H9 (cell line): ENCODE measurements around the gene PITX1. TPM values are rescaled to one million over a fixed set of nuclear protein-coding genes. Genes with fewer than 3 reads are reported as not detected.

Source experiments
- DNase-seq: peaks from one replicate; pipeline ENCODE4 v3.0.0-alpha.2; 2017
- H2AFZ ChIP-seq: one replicate; pipeline ENCODE4 v1.6.1; 2013; ENCODE audit warnings: mild to moderate bottlenecking, low read length, control low read depth, moderate library complexity
- H2AK5ac ChIP-seq: 2 replicates; pipeline ENCODE4 v1.6.1; 2013; ENCODE audit warnings: low read length, control low read depth, mixed read lengths; ENCODE audit not compliant: insufficient read length
- H2BK120ac ChIP-seq: one replicate; pipeline ENCODE4 v1.6.1; 2013; ENCODE audit warnings: low read depth, mild to moderate bottlenecking, low read length, control low read depth, inconsistent platforms; ENCODE audit not compliant: poor library complexity, severe bottlenecking
- H2BK12ac ChIP-seq: 2 replicates; pipeline ENCODE4 v1.6.1; 2013; ENCODE audit warnings: low read length, control low read depth, mixed read lengths, low read depth; ENCODE audit not compliant: insufficient read length
- H2BK15ac ChIP-seq: 2 replicates; pipeline ENCODE4 v1.6.1; 2013; ENCODE audit warnings: low read depth, low read length, control low read depth
- H2BK20ac ChIP-seq: one replicate; pipeline ENCODE4 v1.6.1; 2013; ENCODE audit warnings: low read depth, mild to moderate bottlenecking, low read length, control low read depth, inconsistent platforms; ENCODE audit not compliant: poor library complexity, severe bottlenecking
- H2BK5ac ChIP-seq: 2 replicates; pipeline ENCODE4 v1.6.1; 2013; ENCODE audit warnings: low read length, control low read depth, mixed read lengths; ENCODE audit not compliant: insufficient read length
- H3K14ac ChIP-seq: 2 replicates; pipeline ENCODE4 v1.6.1; 2013; ENCODE audit warnings: low read length, control low read depth; ENCODE audit not compliant: insufficient read depth
- H3K18ac ChIP-seq: 2 replicates; pipeline ENCODE4 v1.6.1; 2013; ENCODE audit warnings: low read depth, mild to moderate bottlenecking, mixed read lengths, low read length, control low read depth; ENCODE audit not compliant: insufficient read length
- H3K23ac ChIP-seq: 2 replicates; pipeline ENCODE4 v1.6.1; 2013; ENCODE audit warnings: low read length, control low read depth, mixed read lengths, low read depth; ENCODE audit not compliant: insufficient read length
- H3K23me2 ChIP-seq: 2 replicates; pipeline ENCODE4 v1.6.1; 2013; ENCODE audit warnings: low read depth, mild to moderate bottlenecking, mixed read lengths, low read length, control low read depth; ENCODE audit not compliant: insufficient read length, poor library complexity, severe bottlenecking
- H3K27ac ChIP-seq: 2 replicates; pipeline ENCODE4 v1.5.1; 2013; ENCODE audit warnings: low read length, control low read depth, mixed read lengths, low read depth; ENCODE audit not compliant: insufficient read length
- H3K27me3 ChIP-seq: 2 replicates; pipeline ENCODE4 v1.6.1; 2013; ENCODE audit warnings: low read length, control low read depth, inconsistent platforms; ENCODE audit not compliant: insufficient read depth
- H3K4ac ChIP-seq: 2 replicates; pipeline ENCODE4 v1.6.1; 2013; ENCODE audit warnings: low read depth, mild to moderate bottlenecking, control low read depth, inconsistent platforms, low read length, moderate library complexity
- H3K4me1 ChIP-seq: 2 replicates; pipeline ENCODE4 v1.6.1; 2013; ENCODE audit warnings: low read length, control low read depth, inconsistent platforms; ENCODE audit not compliant: insufficient read depth
- H3K4me2 ChIP-seq: 2 replicates; pipeline ENCODE4 v1.6.1; 2013; ENCODE audit warnings: low read length, control low read depth, mixed read lengths; ENCODE audit not compliant: insufficient read length, insufficient read depth
- H3K56ac ChIP-seq: 2 replicates; pipeline ENCODE4 v1.6.1; 2013; ENCODE audit warnings: low read depth, mild to moderate bottlenecking, mixed read lengths, low read length, control low read depth; ENCODE audit not compliant: insufficient read length
- H3K79me1 ChIP-seq: 2 replicates; pipeline ENCODE4 v1.6.1; 2013; ENCODE audit warnings: low read depth, mild to moderate bottlenecking, moderate library complexity, low read length, control low read depth, inconsistent platforms; ENCODE audit not compliant: insufficient read depth, poor library complexity, severe bottlenecking
- H3K79me2 ChIP-seq: 2 replicates; pipeline ENCODE4 v1.6.1; 2013; ENCODE audit warnings: low read length, control low read depth, inconsistent platforms; ENCODE audit not compliant: insufficient read depth
- H3K9ac ChIP-seq: 2 replicates; pipeline ENCODE4 v1.6.1; 2013; ENCODE audit warnings: low read length, control low read depth, mixed read lengths; ENCODE audit not compliant: insufficient read length; ENCODE audit errors: extremely low read depth
- H3K9me3 ChIP-seq: one replicate; pipeline ENCODE4 v1.6.1; 2013; ENCODE audit warnings: low read depth, low read length, inconsistent platforms; ENCODE audit not compliant: control insufficient read depth
- H3T11ph ChIP-seq: one replicate; pipeline ENCODE4 v1.6.1; 2013; ENCODE audit warnings: mild to moderate bottlenecking, low read length, control low read depth, inconsistent platforms
- H4K20me1 ChIP-seq: one replicate; pipeline ENCODE4 v1.6.1; 2013; ENCODE audit not compliant: control insufficient read depth, insufficient read length, insufficient read depth
- H4K5ac ChIP-seq: 2 replicates; pipeline ENCODE4 v1.6.1; 2013; ENCODE audit warnings: low read depth, mild to moderate bottlenecking, mixed read lengths, low read length, control low read depth; ENCODE audit not compliant: insufficient read length
- H4K8ac ChIP-seq: replicated peaks from 2 replicates; pipeline ENCODE4 v1.6.1; 2013; ENCODE audit warnings: low read length, control low read depth, mixed read lengths, low read depth; ENCODE audit not compliant: insufficient read length
- H4K91ac ChIP-seq: 2 replicates; pipeline ENCODE4 v1.6.1; 2013; ENCODE audit warnings: low read depth, mild to moderate bottlenecking, moderate library complexity, mixed read lengths, low read length, control low read depth; ENCODE audit not compliant: insufficient read length
- H3K27ac Mint-ChIP-seq, 3 experiments: 2 replicates in 2 of 3; 3 replicates in 1 of 3; pipeline ENCODE4 v1.8.0; 2020 to 2021; ENCODE audit warnings: mixed read lengths in 3 of 3, mild to moderate bottlenecking in 1 of 3, moderate library complexity in 1 of 3
- H3K27me3 Mint-ChIP-seq: 2 replicates; pipeline ENCODE4 v1.8.0; 2021; ENCODE audit warnings: low read depth, mild to moderate bottlenecking, moderate library complexity, mixed read lengths
- H3K36me3 Mint-ChIP-seq, 3 experiments: 2 replicates in 2 of 3; 3 replicates in 1 of 3; pipeline ENCODE4 v1.8.0; 2020 to 2021; ENCODE audit warnings: low read depth in 3 of 3, mixed read lengths in 3 of 3; ENCODE audit not compliant: insufficient read depth in 1 of 3
- H3K4me1 Mint-ChIP-seq, 2 experiments: 2 replicates each; pipeline ENCODE4 v1.8.0; 2020; ENCODE audit warnings: mixed read lengths in 2 of 2
- H3K4me3 Mint-ChIP-seq, 2 experiments: 2 replicates in 1 of 2; 3 replicates in 1 of 2; pipeline ENCODE4 v1.8.0; 2020 to 2021; ENCODE audit warnings: mild to moderate bottlenecking in 2 of 2, mixed read lengths in 2 of 2, moderate library complexity in 1 of 2
- H3K9me3 Mint-ChIP-seq, 2 experiments: 2 replicates in 1 of 2; 3 replicates in 1 of 2; pipeline ENCODE4 v1.8.0; 2020; ENCODE audit warnings: mild to moderate bottlenecking in 2 of 2, mixed read lengths in 2 of 2, moderate library complexity in 1 of 2
- CTCF ChIP-seq: fragments of 200-600 bp; sonication (generic); conservative IDR thresholded peaks from 3 replicates; pipeline ENCODE4 v1.8.0; 2021; ENCODE audit warnings: antibody characterized with exemption, mild to moderate bottlenecking
- WGBS: extraction: QIAGEN DNeasy Blood & Tissue Kit; methylation state at CpG from one replicate; pipeline ENCODE4 v1.1.7; 2013; ENCODE audit warnings: missing lambda C conversion rate, low lambda C conversion rate, mixed read lengths; ENCODE audit not compliant: insufficient read length; ENCODE audit errors: extremely low coverage; 5-methylcytosine and 5-hydroxymethylcytosine counted together
- total RNA-seq: library from RNA; stranded (reverse); gene quantifications from 2 replicates; pipeline ENCODE4 v1.2.1, GENCODE V29; 2021

PITX1 gene
- total RNA-seq, 1 experiment from 2014 or later = not detected

GRCh38 chr5:135075621-135076020, 41.6 kb upstream of the PITX1 start:
- H3K9me3 Mint-ChIP-seq = peaks cover 0 to under 1% of the 10 kb centered on the region in 2 experiments; a peak in 3 of 5 replicates
- Histone ChIP-seq H2BK120ac (no peak overlapping the region), H3K9ac (no peak overlapping the region), H3K4me1 (peaks cover 2% of the 10 kb centered on the region; the same call in 1 of the 2 replicates), H3K27ac (no peak overlapping the region), H3K4me2 (no peak overlapping the region), H3K23me2 (no peaks in the 10 kb centered on the region), H3K9me3 (no peaks in the 10 kb centered on the region), H2AFZ (no peak overlapping the region), H3K4ac (no peak overlapping the region), H2BK5ac (no peak overlapping the region), H2BK15ac (no peak overlapping the region), H2BK12ac (no peak overlapping the region), H2AK5ac (no peak overlapping the region), H3K56ac (no peak overlapping the region), H4K91ac (no peak overlapping the region), H4K20me1 (no peaks in the 10 kb centered on the region), H3K27me3 (no peaks in the 10 kb centered on the region; the same call in 1 of the 2 replicates), H3K14ac (no peak overlapping the region), H3T11ph (no peak overlapping the region), H4K8ac (no peak overlapping the region), H3K79me1 (no peaks in the 10 kb centered on the region), H2BK20ac (no peak overlapping the region), H4K5ac (no peak overlapping the region), H3K23ac (no peak overlapping the region), H3K18ac (no peak overlapping the region), H3K79me2 (no peaks in the 10 kb centered on the region)
- H3K27ac Mint-ChIP-seq = no peak overlapping the region
- no peak for DNase-seq
- no peak overlapping the region for H3K4me3 Mint-ChIP-seq
- no peak for TF ChIP-seq CTCF
- H3K36me3 Mint-ChIP-seq = no peaks in the 10 kb centered on the region
- peaks cover 9 to 14% of the 10 kb centered on the region in 2 experiments for H3K4me1 Mint-ChIP-seq
- H3K27me3 Mint-ChIP-seq = peaks cover 98% of the 10 kb centered on the region
- WGBS = no CpG with 5 or more reads among the region's 4 CpGs
